Inferior parietal cortex (tissue), 1 donor: ENCODE measurements around the gene LTB4R2.
A peak's percentile ranks its signal among the peaks of the same experiment; 100 is the strongest.

Source experiments
- DNase-seq: peaks from one replicate; pipeline ENCODE4 v3.0.0-alpha.2; 2016; ENCODE audit errors: extremely low spot score

The LTB4R2 gene

GRCh38 chr14:24309538-24310264 lies at the start of gene LTB4R2:
Gene LTB4R2 (plus strand): TSS chr14:24310140. CDS start chr14:24310665, 525 bp downstream.
- DNase-seq: no peak

GRCh38 chr14:24260780-24261157 lies 49.2 kb upstream of the LTB4R2 start:
- DNase-seq: no peak

- no peak for DNase-seq
Observed at GRCh38 chr14:24261256-24261968, 48.5 kb upstream of the LTB4R2 start.

GRCh38 chr14:24261969-24262327 lies 48.0 kb upstream of the LTB4R2 start:
- DNase-seq: no peak

- DNase-seq: no peak
Observed at GRCh38 chr14:24262821-24263733, 46.9 kb upstream of the LTB4R2 start, which contains the start of gene TGM1. Gene TGM1 (minus strand): TSS chr14:24263177. CDS start chr14:24262352, 825 bp downstream.

GRCh38 chr14:24263848-24264247 lies 46.1 kb upstream of the LTB4R2 start:
- DNase-seq: no peak

GRCh38 chr14:24264298-24264697 lies 45.6 kb upstream of the LTB4R2 start:
- DNase-seq: no peak

- no peak for DNase-seq
Observed at GRCh38 chr14:24266344-24267244, 43.3 kb upstream of the LTB4R2 start.

GRCh38 chr14:24267516-24267915 lies 42.4 kb upstream of the LTB4R2 start:
- DNase-seq: no peak

- DNase-seq: no peak
Observed at GRCh38 chr14:24268225-24268624, 41.7 kb upstream of the LTB4R2 start.

GRCh38 chr14:24269368-24269767 lies 40.6 kb upstream of the LTB4R2 start:
- DNase-seq: no peak

GRCh38 chr14:24269910-24270536 lies 39.9 kb upstream of the LTB4R2 start:
- no peak for DNase-seq

- no peak for DNase-seq
Observed at GRCh38 chr14:24270537-24271133, 39.3 kb upstream of the LTB4R2 start.

- peak; percentile 88 for DNase-seq
Observed at GRCh38 chr14:24271134-24271833, 38.7 kb upstream of the LTB4R2 start, which contains the start of gene RABGGTA. Gene RABGGTA (minus strand): TSS chr14:24271597. CDS start chr14:24271115, 482 bp downstream.

GRCh38 chr14:24271834-24272263 lies 38.1 kb upstream of the LTB4R2 start:
- no peak for DNase-seq

- no peak for DNase-seq
Observed at GRCh38 chr14:24272467-24272866, 37.5 kb upstream of the LTB4R2 start.

GRCh38 chr14:24273422-24273998 lies 36.4 kb upstream of the LTB4R2 start:
- DNase-seq: no peak

GRCh38 chr14:24274101-24274543 lies 35.8 kb upstream of the LTB4R2 start:
- no peak for DNase-seq

- no peak for DNase-seq
Observed at GRCh38 chr14:24277071-24277470, 32.9 kb upstream of the LTB4R2 start.
